RWPE1 (cell line): ENCODE results near the gene HAPLN2.

Experiments used
- CTCF ChIA-PET: fragments of 350-600 bp; sonication (Branson Sonifier 250); formaldehyde crosslinking; extraction: SDS; loops from one replicate; lab custom pipeline; 2021; lab: Yijun Ruan, JAX
- POLR2A ChIA-PET: fragments of 400-600 bp; formaldehyde crosslinking; extraction: SDS; loops from one replicate; lab custom pipeline; 2020; ENCODE audit warnings: antibody characterized with exemption; ENCODE audit not compliant: low non-redundant PET; lab: Yijun Ruan, JAX
- DNase-seq: peaks from one replicate; pipeline ENCODE4 v3.0.0; 2012; ENCODE audit warnings: low spot score
- H3K27ac ChIP-seq: fragments of 450-650 bp; 2 replicates; pipeline ENCODE4 v1.5.1; 2017
- CTCF ChIP-seq: fragments of 450-650 bp; conservative IDR thresholded peaks from 2 replicates; pipeline ENCODE4 v1.5.1; 2017; ENCODE audit warnings: low read depth, mild to moderate bottlenecking

The HAPLN2 gene

DNA sequence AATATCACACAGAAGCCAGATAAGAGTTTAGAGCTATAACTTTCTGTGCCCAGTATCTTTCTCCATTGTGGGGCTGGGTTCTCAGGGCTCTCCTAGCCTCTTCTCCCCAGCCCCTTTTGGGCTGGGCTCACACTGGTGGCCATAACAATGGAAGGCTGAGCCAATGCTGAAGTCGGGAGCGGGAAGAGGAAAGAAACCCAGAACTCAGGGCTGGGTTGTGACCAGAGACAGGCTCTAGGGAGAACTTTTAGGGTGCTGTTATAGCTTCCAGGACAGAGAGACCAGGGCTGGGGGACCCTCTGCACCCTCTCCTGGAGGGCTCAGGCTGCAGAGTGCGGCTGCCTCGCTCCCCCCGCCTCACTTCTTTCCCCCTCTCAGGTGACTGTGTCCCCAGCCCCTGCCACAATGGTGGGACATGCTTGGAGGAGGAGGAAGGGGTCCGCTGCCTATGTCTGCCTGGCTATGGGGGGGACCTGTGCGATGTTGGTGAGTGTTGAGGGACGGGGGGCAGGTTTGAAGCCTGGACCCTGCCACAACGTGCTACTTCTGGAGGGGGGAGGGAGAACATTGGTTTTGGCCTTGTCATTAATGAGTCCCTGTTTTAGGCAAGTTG is 36.8 kb downstream of the HAPLN2 start:
- CTCF ChIA-PET: interaction anchor here (1.1 to 1.6 kb wide), 4 partner anchors 29 to 70 kb away, joined by 4 to 7 read pairs (median 6); no protein-coding TSS in a partner anchor
- DNase-seq: no peak
- H3K27ac ChIP-seq: no peak overlapping the region
- POLR2A ChIA-PET: no interaction called here
- TF ChIP-seq CTCF: no peak

GRCh38 chr1:156656806-156657740 is 37.9 kb downstream of the HAPLN2 start:
- peak; percentile 96 for TF ChIP-seq CTCF
- H3K27ac ChIP-seq: no peak overlapping the region
- DNase-seq: peak; percentile 80
- ChIA-PET POLR2A (no interaction called here), CTCF (interaction anchor here (0.6 to 1.9 kb wide), 8 partner anchors 19 to 302 kb away, joined by 3 to 19 read pairs (median 4); no protein-coding TSS in a partner anchor)

- no peak for DNase-seq
- H3K27ac ChIP-seq: no peak overlapping the region
- POLR2A ChIA-PET: no interaction called here
- CTCF ChIA-PET: interaction anchor here (0.6 to 1.9 kb wide), 12 partner anchors 9 to 377 kb away, joined by 3 to 19 read pairs (median 4); no protein-coding TSS in a partner anchor
- peak; percentile 58 for TF ChIP-seq CTCF
Measured at GRCh38 chr1:156657741-156658319, 38.6 kb downstream of the HAPLN2 start.

DNA sequence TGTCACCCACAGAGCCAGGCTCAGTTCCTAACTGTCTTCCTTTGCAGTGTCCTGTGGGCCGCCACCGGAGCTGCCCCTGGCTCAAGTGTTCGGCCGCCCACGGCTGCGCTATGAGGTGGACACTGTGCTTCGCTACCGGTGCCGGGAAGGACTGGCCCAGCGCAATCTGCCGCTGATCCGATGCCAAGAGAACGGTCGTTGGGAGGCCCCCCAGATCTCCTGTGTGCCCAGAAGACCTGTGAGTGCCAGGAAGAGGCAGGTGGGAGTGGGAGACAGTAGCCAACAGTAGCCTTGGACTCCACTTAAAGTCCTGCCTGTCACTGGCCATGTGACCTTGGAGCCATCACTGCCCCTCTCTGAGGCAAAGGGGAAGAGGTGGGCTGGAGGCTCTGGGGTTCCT is 39.3 kb downstream of the HAPLN2 start:
- TF ChIP-seq CTCF: no peak
- CTCF ChIA-PET: interaction anchor here (0.6 to 1.9 kb wide), 10 partner anchors 9 to 378 kb away, joined by 3 to 19 read pairs (median 5); no protein-coding TSS in a partner anchor
- POLR2A ChIA-PET: no interaction called here
- H3K27ac ChIP-seq: peak overlapping the region; percentile 89; the same call in 1 of the 2 replicates
- DNase-seq: no peak

DNA sequence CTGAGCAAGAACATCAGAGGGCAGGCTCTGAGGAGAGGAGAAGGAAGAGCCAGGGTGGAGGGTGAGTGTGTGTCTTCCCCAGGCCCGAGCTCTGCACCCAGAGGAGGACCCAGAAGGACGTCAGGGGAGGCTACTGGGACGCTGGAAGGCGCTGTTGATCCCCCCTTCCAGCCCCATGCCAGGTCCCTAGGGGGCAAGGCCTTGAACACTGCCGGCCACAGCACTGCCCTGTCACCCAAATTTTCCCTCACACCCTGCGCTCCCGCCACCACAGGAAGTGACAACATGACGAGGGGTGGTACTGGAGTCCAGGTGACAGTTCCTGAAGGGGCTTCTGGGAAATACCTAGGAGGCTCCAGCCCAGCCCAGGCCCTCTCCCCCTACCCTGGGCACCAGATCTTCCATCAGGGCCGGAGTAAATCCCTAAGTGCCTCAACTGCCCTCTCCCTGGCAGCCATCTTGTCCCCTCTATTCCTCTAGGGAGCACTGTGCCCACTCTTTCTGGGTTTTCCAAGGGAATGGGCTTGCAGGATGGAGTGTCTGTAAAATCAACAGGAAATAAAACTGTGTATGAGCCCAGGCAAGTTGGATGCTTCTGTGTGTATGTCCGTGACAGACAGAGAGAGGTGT is 39.8 kb downstream of the HAPLN2 start:
- ChIA-PET POLR2A (no interaction called here), CTCF (interaction anchor here (0.6 to 2.8 kb wide), 24 partner anchors 10 to 231 kb away, joined by 3 to 11 read pairs (median 5); partner anchors contain the start of genes CRABP2, NAXE and NES)
- H3K27ac ChIP-seq: peak overlapping the region; percentile 89
- TF ChIP-seq CTCF: no peak
- no peak for DNase-seq
